Activated gamma-delta T cell treated with Interleukin-2 at 50 U/mL for 16 hours (primary cell): ENCODE data around the gene MTHFR.
A peak's percentile ranks its signal among the peaks of the same experiment; 100 is the strongest.

ENCODE experiments used
- DNase-seq: peaks from one replicate; pipeline ENCODE4 v3.0.0-alpha.2; 2020

MTHFR gene

DNA sequence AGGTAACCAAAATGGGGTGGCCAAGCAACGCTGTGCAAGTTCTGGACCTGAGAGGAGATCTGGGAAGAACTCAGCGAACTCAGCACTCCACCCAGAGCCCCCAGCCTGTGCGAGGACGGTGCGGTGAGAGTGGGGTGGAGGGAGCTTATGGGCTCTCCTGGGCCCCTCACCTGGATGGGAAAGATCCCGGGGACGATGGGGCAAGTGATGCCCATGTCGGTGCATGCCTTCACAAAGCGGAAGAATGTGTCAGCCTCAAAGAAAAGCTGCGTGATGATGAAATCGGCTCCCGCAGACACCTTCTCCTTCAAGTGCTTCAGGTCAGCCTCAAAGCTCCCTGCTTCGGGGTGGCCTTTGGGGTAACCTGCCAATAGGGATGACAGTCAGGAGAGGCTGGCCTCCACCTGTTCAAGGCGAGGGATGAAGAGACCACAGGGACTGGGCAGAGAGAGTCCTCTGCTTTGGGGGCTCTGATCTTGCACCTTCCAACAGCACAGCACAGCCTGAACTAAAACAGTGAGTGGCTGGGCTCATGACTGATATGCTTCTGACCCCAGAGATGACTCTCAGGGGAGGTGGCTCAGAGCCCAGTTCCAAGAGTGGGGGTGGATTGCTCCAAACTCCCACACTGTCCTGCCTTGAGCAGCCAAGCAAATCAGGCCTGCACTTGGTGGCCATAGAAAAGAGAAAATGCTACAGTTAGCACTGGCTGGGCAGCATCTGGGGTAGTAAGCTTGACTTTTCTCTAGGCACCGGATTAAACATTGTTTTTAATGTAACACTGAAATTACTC is 9.5 kb downstream of the MTHFR start:
- no peak for DNase-seq

DNA sequence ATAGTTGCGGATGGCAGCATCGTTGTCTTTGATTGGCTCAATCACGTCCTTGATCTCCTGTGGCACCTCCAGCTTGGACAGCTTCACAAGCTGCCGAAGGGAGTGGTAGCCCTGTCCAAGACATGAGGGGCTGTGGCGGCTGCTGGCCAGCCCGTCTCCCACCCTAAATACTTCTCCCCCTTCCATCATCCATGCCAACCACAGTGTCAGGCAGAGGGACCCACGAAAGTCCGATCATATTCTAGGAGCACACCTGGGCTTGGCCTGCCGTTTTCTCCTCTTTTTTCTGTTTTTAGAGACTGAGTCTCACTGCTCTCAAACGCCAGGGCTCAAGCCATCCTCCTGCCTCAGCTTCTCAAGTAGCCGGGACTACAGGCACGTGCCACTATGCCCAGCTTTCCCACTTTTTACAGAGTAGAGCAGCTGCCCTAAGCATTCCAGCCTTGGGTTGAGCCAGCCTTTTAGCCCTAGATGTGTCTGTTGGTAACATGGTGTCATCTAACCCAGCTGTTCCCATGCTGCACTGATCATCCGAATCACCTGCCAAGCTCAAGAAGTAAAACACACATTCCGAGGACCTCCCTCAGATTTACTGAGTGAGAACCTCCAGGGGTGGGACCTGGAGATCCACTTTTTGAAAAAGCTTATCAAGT is 10.4 kb downstream of the MTHFR start:
- DNase-seq = no peak

DNA sequence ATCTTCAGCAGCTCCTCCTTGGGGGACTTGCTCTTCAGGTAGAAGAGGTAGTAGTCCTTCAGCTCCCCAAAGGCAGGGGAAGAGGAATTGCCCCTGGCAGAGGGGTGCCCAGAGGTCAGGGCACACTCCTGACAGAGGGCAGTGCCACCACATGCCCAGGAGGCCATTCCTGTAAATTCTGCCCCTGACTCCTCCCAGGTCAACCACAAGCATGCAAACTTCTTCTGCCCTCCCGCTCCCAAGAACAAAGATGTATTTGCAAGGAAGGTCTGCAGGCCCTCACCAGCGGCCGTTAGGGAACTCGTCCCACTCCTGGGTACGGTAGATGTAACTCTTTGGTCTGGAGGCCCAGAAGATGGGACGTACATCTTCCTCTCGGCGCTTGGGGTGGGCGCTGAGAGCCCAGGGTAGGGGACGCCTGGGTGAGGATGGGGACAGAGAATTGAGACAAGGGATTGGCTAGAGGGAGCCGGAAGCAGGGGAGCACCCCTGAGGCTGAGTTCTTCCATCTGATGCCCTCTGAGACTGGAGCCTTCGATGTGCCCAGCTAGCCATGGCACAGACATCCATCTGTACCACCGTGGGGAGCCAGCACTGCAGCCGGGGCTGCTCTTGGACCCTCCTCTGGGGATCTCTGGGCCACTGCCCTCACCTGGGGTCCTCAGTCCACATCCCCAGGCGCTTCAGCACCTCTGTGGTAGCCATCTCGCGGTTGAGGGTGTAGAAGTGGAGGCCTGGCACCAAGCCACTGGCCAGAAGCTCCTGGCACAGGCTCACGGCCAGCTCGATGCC is 11.1 kb downstream of the MTHFR start:
- no peak for DNase-seq

DNA sequence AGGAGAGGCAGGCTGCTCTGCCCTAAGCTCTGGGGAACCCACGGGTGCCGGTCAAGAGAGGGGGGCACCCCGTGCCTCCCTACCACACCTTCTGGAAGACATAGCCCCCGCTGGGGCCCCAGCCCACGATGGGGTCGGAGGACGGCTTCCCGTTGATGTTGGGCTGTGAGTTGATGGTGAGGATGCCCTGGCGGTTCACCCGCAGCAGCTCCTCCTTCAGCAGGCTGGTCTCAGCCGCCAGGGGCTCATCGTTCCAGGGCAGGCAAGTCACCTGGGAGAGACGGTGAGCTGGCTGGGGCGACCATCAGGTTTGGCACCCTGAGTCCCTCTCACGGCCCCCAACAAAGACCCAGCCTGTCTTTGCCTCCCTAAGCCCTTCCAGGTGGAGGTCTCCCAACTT is 11.9 kb downstream of the MTHFR start:
- DNase-seq = no peak

DNA sequence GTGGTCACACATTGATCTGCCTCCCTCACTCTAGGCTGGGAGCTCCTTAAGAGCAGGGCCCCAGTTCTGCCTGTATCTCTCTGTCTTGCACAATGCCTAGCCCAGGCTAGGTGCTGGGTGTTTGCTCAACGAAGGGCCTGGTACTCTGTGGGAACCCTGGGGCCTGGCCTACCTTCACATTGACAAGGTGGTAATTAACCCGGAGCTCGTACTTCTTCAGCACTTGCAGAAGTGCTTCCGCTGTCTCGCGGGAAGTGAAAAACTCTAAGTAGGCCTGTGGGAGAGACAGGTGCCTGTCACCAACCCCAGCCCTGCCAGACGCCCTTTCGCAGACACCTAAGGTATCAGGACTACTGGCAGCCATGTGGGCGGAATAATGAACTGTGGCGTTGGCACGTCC is 13.7 kb downstream of the MTHFR start:
- no peak for DNase-seq

DNA sequence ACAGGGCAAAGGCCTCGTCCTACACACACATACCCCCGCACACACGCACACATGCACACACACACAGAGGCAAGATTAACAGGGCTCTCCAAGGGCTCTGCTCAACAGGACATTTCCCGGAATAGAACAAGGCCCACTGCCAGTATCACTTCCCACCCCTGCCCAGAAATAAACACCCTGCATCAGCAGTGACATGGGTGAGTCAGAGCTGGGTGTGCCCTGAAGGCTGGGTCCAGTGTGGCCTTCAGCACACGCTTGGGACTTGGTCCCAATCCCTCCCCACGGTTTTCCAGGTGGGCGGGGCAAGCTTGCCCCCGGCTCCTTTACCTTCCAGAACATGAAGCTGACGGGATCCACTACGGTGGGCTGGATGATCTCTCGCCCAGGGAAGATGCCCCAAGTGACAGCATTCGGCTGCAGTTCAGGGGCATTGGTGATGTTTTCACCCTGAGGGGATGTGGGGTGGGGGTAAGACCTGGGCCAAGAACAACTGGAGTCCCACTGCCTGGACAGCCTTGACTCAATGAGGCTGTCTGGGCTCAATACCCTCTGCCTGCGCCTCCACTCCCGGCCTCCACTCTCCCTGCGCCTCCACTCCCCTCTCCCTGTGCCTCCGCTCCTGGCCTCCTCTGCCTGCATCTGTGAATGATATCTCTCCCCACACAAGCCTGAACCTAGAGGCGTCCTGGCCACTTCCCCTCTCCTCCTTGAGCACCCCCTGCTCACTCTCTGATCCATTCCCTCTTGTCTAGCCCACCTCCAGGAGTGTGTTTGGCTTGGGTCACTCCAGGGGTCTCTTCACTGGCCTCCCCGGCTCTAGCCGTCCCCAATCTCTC is 14.7 kb downstream of the MTHFR start:
- no peak for DNase-seq

DNA sequence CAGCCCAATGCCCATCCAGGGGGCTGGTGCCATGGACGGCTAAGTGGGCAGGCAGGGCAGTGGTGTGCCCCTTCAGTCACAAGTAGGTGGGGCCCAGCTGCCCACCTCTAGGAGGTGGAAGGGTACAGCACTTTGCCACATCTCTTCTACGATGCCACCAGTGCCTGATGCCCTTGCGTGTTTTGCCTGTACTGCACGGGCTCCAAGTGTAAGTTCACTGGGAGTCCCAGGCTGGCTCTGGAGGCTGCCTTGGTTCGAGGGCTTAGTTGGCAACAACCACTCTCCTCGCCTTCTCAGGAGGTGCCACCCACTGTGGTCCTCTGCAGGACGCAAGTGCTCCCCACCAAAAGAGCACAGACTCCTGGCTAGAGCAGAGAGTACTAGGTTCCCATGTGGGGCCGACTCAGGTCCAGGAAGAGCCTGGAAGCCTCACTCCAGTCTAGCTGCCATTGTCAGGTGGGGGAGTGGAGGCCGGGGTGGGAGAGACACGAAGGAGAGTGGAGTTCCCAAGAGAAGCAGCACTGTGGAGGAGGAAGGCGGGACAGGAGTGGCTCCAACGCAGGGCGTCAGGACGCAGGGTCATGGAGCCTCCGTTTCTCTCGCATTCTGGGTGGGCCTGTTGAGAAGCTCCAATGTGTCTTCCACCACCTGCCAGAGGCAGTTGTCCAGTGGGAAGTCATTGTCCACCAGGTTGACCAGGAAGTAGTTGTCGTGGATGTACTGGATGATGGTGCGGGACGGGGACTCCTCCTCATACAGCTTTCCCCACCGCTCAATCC is 15.5 kb downstream of the MTHFR start:
- DNase-seq = no peak

DNA sequence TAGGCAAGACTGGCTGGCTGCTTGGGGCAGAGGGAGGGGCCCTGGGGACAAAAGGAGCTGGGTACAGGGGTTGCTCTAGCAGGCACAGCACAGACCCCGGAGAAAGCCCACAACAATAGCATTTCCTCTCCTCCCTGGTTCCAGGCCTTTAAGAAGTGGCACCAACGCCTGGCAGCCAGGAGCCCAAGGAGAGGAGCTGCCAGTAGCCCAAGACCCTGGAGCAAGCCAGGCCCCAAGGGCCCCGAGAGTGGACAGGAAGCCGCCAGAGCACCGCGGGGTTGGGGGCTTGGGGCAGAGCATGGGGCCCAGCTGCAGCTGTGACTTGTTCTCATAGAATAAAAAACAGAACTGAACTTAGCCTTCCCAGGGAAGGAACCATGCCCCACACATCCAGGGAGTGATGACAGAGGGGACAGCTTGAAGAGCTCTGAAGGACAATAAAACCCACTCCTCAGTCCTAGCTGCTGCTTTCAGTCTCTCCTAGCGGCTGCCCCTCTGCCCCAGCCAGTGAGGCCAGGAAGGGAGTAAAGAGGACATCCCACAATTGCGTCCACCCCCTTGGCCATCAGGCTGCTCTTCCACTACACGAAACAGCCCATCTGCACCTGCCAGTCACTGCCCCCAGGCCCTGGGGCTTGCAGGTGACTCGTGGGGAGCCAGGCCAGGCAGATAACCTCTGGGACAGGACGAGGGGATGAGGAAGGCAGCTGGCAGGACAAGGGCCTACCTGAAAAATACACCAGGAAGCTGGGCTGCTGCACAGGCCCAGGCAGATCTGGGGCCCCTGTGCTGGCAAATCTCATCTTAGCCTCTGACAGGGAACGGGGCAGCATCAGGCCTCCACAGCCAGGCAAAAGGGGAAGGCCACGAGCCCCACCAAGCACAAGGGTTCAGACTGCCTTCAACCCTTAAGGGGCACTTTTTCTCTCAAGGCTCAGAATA is 16.4 kb downstream of the MTHFR start:
- DNase-seq = no peak

DNA sequence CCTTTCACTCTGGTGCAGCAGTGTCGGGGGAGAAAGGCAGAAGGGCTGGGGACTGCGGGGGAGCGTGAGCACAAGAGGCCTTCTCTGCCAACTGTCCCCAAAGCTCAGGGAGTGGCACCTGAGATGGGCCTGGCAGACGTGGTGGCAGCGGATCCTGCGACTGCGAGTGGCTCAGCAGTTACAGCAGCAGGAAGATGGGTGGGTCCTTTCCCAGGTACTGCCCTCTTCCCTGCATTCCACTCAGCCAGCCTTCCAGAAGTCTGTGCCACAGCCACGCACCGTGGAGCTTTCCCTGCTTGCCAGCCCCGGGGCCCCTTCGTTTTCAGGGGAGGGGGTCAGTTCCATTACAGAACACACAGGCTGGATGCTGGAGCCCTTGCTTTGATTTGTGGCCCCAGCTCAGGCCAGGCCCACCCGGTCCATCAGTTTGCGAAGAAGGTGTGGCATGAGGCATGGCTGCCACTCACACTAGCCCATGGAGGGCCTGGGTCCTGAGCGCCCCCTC is 17.2 kb downstream of the MTHFR start:
- no peak for DNase-seq

DNA sequence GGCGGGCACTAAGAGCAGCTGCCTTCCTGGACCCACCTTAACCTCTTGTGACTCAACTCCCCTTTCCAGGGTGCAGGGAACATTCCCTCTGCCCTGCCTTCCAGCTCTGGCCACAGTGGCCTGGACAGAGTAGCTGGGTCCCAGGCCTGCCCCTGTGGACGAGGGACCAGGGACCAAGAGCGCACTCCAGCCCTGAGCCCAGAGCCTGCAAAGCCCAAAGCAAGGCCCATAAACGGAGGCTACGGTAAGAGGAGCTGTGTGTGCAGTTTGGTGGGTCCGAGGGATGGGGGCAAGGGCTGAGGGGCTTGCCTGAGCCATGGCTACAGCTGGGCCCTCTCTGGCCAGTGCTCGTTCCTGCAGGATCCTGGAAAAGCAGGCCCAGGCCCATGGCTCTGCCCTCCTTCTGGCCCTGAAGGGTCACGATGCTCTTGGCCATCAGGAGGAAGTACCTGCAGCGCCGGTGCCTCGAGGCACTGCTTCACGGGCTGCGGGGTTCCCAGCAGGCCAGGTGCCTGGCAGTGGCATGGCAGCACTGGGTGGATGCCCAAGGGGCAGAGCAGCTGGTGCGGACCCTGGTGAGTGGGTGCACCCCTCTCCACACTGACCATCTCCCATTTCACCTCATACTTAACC is 17.8 kb downstream of the MTHFR start:
- no peak for DNase-seq

DNA sequence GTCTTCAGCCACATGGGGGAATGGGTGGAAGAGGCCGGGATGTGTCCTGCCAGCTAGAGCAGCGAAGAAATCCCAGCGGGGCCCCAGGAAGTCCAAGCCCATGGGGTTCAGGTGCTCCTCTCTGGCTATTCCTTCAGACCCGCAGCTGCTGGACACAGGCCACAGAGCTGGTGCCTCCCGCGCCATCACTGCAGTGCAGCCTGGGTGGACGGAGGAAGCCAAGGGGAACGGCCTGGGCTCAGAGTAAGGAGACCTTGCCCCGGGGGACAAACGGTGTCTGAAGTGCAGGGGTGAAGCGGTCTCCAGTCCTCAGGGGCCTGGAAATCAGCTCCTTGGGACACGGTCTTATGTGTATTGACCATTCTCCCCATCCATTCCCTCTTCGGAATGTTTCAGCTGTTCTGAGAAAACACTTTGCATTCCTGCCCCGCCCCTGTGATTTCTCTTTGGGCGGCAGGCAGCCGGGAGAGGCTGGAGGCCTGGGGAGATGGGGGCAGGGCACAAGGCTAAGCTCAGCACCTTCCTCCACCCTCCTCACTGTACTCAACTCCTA is 18.4 kb downstream of the MTHFR start:
- DNase-seq = no peak

DNA sequence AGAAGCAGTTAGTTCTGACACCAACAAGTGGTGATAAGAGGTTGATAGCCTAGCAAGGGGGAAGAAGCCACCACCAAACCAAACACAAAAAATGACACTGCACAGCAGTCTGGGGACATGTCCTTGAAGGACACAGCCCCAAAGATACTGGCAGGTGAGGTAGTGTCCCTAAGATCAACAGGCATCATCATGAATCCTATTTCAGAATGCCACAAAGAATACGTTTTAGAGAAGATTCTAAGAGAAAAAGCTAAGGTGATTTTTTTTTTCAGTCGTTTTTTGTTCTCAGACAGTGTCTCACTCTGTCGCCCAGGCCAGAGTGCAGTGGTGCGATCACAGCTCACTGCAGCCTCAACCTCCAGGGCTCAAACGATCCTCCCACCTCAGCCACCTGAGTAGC is 19.6 kb downstream of the MTHFR start:
- no peak for DNase-seq

DNA sequence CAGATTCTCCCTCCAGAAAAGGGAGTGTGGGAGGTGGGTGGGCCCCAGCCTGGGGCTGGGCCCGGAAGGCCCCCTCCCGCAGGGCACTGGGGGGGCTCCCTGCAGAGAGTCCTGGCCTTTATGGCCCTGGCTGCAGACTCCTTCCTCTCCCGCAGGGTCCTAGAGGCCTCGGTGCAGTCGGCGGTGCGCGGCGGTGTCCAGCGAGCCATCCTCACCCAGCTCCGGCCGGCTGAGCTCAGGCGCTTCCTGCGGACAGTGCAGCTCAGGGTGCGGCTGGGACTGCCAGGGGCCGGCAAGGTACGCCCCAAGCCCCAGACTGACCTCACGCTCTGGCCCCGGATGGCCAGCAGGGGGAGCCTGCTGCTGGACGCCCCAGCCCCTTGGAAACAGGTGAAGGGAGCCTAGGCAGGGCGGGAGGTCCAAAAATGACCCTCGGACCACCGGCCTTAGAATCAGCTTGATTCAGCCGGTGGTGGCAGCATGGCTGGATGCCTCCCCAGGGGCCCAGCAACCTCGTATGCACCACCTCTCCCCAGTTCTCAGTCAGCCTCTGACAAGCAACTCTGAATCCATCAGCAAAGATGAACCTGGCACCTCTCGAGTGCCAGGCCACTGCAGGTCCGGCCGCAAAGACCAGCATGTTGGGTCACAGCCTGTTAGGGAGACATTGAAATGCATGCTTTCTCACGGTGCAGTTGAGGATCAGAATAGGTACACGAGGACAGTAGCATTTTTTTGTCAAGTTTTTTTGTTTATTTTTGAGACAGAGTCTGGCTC is 20.6 kb downstream of the MTHFR start:
- peak; percentile 37 for DNase-seq

DNA sequence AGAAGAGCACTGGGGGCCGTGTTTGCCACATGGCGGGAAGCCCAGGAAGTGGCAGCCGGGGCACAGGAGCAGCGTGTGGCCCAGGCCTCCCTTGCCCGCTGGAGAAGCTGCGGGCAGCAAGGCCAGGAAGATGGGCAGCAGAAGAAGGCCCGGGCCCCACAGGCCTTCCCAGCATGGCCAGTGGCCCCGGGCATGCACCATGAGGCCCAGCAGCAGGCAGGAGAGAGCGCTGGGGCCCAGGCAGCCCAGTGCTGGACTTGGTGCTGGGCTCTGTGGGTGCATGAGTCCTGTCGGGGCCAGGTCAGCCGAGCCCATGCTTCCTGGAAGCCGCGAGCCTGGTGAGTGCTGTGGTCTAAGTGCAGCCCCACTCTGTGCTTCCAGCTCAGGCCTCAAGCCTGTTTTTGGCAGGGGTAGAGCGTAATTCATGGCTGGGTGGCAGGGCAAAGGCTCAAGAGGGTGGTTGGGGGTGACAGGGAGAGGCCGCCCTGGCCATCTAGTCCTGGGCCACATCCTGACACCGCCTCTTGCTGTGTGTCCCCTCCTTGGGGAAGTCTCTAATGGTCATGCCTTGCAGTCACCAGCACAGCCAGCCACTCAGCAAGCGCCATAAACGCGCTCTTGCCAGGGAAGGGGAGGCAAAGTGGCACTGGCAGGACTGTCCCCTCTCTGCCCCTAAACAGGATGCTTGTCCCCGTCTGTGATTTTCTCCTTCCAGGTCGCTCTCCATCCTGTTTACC is 21.3 kb downstream of the MTHFR start:
- DNase-seq = no peak

DNA sequence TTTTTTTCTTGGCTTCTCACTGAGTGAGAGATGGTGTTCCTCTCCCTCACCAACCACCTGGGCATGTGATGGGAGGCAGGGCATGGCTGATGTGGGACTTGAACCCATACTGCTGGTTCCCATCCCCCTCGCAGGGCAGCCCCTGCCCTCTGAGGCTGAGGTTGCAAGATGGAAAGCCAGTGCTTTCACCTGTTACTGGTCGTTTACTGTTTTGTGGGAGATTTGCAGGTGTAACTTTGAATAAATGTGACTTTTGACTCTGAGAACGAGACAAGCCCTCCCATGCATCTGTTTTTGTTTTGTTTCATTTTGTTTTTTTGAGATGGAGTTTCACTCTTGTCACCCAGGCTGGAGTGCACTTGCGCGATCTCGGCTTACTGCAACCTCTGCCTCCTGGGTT is 22.2 kb downstream of the MTHFR start:
- DNase-seq = no peak

DNA sequence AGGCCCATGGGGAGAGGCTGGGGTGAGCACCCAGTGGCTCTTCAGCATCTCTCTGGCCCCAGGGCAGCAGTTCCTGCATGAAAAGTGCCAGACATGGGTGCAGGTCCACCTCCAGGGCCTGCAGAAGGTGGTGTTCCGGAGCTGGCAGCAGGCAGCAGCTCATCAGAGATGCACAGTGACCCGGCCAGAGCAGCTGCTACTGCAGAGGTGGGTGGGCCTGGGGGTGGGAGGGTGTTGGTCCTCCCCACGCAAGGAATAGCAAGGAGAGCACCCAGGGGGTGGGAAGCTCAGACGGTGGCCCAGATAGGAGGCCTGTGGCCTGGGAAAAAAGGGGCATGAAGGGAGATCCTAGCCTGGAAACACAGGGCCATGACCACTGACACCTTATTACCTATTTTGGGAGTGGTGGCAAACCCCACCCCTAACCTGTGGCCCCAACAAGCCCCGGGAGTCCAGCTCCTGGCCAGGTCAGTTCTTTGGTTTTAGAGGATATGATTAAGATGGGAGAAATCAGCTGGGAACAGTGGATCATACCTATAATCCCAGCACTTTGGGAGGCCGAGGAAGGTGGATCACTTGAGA is 23.5 kb downstream of the MTHFR start:
- DNase-seq = no peak

DNA sequence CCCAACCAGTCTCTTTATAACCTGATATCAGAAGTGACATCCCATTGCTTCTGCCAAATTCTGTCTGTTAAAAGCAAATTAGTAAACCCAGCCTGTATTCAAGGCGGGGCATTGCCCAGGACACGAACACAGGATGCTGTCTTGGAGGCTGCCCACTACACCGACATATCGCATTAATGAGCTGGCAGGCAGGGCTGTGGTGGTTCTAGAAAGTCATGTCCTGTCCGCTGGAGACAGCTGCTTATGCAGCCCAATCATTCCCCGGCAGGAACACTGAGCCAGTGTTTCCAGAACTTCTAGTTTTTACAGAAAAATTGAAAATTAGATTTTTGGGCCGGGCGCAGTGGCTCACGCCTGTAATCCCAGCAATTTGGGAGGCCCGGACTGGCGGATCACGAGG is 24.5 kb downstream of the MTHFR start:
- no peak for DNase-seq
